GM19193 (cell line): Measurements from ENCODE around the gene BAZ2A.
A peak's percentile ranks its signal among the peaks of the same experiment; 100 is the strongest.

Experiments used
- POLR2A ChIP-seq: IDR thresholded peaks from 4 replicates; pipeline ENCODE4 v1.6.1; 2011; ENCODE audit not compliant: insufficient read depth, insufficient read length; ENCODE audit errors: extremely low read depth

Gene BAZ2A

DNA sequence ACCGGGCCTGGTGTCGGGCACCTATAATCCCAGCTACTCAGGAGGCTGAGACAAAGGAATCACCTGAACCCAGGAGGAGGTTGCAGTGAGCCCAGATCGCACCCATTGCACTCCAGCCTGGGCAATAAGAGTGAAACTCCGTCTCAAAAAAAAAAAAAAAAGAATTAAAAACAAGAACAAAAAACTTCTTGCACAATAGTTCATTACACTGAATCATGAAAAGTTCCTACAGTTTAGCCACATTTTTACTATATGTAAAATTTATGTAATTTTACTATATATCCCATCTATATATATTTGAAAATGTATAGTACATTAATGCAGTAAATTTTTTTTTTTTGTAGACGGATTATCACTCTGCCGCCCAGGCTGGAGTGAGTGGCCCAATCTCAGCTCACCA lies 11.1 kb upstream of the BAZ2A start:
- TF ChIP-seq POLR2A = no peak

DNA sequence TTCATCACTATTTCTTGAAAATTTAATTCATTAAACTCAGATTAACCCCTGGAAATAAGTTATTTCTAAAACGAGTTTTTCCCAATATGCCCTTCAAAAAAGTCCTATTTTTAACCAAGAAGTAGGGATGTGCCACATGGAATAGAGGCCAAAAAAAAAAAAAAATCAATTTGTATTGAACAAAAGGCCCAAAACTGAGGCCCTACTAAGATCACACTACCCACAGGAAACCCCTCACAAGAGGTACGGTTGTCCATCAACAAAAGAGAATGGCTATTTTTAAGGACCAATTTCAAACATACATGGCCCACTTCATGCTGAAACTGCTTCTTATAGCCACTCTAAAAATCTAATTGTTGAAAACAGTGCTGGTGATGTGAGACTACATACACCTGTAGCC lies 7.5 kb upstream of the BAZ2A start:
- TF ChIP-seq POLR2A = no peak

DNA sequence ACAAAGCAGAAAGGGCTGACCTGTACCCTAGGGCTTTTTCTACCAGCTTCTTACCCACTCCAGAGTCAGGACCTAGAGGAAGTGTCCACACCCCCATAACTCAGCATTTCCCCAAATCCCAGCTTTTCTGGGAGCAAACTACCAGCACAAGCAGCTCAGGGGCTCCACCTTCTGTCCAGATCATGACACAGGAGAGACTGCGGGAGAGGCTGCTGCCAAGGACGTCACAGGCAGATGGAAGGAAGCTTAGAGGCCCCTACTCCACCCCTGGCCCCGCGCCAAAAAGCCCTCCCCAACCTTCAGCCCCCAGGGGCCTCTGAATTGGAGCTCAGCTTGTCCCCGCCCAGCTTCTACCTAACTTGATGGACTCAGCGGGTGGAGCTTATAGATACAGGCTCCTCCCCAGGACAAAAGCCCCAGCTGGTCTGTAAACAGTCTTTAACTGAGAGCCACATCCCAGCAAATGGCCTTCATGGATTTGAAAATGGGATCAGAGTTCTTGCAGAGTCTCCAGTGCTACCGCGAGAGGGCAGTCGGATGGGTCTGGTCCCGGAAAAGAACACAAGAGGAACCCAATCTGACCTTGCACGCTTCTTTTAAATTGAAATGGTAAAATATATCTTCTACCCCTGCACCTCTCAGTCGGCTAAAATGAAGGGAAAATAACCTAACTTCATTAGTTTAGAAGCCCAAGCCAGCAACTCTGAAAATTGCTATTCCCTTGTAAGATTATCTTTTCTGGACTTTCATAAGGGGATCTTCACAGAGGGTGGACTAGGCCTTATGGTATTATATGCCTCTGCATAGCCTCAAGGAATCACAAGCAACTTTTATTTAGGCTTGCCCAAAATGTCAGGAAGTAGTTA lies 6.8 kb upstream of the BAZ2A start:
- TF ChIP-seq POLR2A = peak; percentile 51

DNA sequence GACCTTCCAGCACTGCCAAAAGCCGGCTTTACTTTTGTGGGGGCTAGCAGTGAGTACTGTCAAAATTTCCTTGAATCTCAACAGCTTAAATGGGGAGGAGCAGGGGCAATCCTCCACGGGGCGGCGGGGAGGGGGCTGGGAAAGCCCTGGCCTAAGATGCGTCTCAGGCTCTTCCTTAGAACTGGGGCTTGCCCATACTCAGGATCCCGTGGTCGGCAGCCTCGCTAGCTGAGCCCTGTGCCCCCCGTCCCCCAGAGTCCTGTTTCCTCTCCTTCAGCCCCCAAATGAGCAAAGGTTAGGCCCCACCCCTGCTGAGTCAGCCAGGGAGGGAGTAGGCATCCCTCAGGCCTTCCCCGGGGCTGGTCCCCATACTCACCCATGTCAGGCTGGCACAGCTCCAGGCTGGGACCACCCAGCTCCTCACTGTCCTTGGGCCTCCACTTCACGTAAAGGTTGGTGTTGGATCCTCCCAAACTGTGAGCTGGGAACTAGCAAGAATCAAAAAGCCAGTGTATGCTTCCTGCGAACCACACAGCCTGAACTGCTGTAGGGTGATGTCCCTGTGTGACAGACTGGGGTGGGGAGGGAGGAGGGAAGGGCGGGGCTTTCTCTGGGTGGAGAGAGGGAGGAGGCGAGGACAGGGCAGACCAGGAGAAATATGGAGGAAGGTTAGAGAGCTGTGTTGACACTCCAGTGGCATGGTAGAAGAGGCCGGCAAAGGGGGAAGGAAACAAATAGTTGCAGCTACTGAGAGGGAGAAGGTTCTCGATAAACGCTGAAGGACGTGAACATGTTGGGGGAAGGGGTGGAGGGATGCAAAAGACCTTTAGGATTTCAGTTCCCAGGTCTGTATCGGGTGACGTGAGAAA lies 5.9 kb upstream of the BAZ2A start:
- TF ChIP-seq POLR2A = peak; percentile 44

DNA sequence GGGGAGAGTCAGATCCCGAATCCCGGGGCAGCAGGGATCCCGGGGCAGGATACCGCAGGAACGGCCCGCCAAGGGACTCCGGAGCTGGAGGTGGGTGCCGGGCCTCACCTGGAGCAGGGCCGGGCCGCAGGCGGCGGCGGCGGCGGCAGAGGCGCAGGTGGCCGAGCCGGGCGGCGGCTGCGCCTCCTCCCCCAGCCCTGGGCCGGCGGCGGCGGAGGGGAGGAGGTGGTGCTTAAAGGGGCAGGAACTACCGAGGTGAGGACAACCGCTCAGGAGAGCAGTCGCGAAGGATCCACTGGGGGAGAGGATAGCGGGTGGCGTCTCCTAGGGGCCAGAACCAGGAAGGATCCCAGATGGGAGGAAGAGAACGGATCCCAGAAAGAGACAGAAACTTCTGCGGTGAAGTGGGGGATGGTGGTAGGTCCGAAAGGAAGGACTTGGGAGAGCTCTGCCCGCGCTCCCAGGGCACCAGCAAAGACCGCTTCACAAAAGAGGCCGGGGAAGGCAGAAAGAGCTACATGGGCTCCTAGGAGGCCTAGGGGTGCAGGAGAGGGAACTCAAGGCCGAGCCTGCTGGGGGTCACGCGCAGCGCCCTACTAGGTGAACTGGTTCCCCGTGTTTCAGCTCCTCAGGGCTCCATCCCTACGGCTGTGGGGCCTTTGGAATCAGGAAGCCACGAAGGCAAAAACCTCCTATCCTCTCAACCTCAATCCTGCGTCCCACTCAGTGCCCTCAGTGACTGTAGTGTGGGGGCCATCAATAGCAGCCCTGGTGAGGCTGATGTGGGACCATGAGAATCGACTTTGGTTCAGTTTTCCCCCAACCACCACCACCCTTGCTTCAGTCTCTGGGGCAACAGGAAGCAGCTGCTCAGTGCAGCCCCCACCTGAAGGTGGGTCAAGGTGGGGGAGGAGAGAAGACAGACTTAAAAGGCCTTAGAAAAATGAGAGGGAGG lies 5.0 kb upstream of the BAZ2A start:
- TF ChIP-seq POLR2A = peak; percentile 59

DNA sequence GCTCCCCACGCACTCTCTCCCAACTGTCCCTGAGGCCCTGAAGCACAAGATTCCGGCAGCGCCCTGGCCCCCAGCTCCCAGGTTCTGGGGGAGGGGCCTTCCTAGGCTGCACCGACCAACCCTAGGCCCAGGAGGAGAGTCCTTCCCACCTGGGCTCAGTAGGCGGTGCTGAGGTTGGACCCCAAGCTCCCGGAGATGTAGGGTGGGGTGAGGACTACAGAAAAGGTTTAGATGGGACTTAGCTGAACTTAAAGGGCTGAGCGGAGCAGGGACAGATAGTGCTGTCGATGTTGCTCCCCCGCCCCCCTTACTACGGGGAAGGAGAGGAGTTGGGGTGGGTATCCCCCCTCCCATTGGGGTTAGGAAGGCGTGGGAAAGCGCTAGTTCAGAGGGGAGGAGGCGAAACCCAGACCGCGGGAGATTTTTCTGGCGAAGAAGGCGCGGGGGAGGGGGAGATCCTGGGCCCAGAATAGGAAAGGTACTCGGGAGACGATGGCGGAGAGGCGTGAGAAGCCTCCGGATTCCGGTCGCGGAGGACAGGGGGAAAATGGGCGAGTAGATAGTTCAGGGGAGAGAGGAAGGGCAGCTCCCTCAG lies 4.2 kb upstream of the BAZ2A start:
- TF ChIP-seq POLR2A = no peak

DNA sequence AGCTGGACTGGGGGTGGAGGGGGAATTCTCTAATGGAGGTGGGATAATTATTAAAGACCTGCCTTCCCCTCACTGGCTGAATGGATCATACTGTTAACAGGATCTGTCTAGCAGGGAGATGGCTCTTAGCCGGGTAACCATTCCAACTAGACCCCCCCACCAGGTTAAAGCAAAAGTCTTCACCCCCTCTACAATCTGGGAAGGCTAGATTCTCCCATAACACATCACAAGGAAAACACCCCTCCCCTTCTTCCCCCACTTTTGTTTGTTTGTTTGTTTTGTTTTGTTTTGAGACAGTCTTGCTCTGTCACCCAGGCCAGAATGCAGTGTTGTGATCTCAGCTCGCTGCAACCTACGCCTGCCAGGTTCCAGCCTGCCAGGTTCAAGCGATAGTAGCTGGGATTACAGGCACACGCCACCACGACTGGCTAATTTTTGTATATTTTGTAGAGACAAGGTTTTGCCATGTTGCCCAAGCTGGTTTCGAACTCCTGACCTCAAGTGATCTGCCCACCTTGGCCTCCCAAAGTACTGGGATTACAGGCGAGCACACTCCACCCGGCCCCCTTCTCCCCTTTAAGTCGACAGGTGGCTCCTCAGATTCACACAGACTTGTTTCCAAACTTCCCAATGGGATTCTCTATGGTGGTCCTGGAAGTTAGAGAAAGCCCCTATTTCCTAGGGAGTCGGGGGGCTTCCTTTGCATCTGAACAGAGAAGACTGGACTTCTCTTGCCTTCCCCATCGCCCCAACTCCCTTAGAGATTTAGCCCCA lies 3.5 kb upstream of the BAZ2A start:
- no peak for TF ChIP-seq POLR2A

DNA sequence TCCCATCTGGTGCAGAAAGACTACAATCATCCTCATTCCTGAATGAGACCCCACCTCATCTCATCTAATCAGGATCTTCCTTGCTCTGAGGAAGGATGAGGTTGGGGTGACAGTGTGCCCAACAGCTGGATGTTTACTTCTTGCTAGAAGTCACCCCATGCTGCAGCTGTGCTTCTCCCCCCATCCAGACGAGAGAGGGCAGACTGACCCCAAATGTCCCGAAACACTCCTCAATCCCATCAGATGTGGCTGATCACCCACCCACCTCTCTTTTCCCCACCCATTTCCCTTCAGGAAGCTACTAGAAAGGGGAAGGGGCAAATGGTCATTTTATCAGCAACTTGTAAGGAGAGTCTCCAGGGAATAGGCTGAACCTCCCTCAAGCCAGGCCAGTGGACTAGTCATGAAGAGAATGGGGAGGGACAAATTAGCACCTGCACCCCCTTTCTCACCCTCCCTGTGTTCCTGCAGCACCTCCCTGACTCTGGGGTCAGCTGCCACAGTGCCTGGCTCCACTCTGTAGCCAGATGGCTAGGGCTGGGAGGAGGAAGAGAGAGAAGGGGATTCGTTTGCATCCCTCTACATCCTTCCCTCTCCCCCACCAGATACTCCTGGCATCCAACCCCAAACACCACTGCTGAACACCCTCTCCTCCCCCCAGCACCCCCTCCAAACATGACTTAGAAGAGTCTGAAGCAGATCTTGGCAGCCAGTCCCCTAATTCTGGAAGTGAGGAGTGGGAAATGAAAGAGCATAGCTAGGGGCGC lies 2.8 kb upstream of the BAZ2A start:
- no peak for TF ChIP-seq POLR2A

DNA sequence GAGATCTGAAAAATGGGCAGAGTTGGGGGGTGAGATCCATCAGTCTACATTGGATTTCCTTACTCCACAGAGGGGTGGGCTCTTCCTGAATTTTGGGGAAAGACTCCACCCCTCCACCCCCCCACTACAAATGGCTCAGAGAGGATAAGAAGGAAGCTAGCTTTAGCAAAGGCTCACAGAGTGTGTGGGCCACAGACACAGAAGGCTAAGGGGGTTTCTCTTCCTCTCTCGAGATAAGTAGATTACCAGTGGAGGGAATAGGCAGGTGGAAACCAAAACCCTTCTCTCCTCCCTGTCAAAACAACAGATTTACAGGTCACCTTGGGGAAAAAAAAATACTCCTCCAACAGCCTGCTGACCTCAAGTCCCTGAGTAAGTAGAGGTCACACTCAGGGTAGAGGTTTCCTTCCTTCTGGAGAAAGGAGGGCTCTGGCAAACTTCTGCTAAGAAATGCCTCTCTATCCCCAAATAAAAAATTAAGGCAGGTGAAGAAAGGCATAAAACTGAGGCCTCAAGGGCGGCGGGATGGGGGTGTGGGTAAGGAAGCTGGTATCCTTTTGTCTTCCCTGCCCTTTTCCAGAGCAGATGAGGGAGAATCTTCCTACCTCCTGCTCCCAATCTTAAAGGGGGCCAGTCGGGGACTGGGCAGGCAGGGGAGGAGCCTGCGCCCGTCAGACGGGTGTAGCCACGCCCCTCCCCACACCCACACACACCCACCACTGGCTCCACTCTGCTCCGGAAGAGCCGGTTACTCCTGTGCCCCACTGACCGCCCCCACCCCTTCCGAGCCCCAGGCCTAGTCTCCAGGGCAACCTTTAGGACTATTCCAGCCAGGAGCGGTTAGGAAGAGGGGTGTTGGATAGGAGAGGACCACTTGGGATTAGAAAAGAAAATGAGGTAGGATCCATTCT lies 1.9 kb upstream of the BAZ2A start:
- no peak for TF ChIP-seq POLR2A

DNA sequence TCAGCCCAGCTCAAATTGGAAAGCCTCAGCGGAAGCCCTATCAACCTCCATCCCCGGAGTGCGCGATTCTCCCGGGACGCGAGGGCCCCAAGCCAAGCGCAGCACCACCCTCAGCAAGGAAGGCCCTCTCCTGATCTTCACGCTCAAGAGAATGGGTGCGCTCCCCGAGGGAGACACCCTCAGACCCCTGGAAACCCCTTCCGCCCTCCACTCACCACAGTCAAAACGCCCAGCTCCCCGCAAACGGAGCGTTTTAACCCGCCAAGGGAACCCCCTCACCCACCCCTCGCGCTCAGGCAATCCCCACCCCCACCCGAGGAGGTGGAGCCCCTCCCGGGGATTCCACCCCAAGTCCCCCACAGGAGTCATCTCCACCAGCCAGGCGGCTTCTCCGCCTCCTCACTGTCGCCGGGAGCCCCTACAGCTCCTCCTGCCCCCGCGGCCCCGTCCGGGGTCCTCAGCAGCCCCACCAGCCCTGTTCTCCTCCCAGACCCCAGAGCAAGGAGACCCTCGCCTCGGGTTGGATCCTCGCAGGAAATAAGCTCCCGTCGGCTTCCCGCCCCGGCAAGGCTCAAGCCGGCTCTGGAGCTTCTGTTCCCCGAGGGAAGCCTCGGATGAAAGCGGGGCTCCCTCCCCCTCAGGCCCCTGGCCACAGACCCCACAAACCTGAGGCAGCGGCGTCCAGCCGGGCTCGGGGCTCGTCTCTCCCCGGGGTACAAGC lies 507 bp downstream of the BAZ2A start:
- TF ChIP-seq POLR2A = peak; percentile 53
